Activated CD4-positive, CD25-positive, alpha-beta regulatory T cell (primary cell): Measurements from ENCODE around the gene MYOM3.
"Not testable (repeated sequence)": the region's sequence is repeated elsewhere in the genome, so short reads cannot be mapped to it uniquely, and the experiment has no call there.

Experiments used
- DNase-seq, 4 experiments: peaks; one replicate each; lab custom pipeline; 2025; lab: John Stamatoyannopoulos, UW

MYOM3 gene

GRCh38 chr1:24071941-24072340 is 40.0 kb downstream of the MYOM3 start:
- no peak for DNase-seq

DNA sequence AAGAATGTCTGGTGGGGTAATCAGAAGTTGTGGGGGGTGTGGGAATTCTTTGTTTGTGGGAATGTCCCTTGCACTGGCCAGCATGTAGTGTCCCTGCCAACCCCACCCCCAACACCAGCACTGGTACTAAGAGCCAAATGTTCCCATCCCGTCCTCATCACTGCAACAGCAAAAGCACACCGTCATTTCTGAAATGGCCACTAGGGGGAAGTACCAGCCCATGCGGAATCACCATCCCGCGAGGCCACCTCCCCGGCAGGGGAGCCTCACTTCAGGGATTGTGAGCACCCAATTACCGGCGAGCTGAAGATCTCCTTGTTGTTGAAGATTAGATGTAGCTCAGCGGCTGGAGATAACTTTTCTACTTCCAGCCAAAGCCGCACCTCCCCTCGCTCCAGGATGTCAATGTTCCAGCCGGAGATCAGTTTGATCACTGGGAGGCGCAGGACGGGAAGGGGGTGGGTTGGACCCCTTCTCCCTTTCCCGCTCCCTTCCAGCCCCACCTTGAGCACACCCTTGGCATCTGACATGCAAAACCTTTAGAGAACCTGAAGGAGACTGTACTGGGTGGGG is 41.0 kb downstream of the MYOM3 start:
- DNase-seq, result peak; percentile 39 to 56 (median 50)

DNA sequence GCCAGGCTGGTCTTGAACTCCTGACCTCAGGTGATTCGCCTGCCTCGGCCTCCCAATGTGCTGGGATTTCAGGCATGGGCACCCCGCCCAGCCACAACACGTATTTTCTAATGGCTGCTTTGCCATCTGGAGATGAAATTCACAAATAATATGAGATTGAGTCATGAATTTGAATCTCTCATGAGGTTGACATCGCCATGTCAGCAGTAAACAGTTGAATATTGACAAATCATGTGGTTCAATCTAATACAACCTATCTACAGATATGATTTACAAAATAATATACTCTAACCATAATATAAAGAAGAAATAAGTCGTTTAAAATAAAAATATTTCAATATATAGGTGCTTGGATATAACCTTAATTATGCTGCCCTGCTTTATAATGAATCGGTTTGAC is 42.1 kb downstream of the MYOM3 start:
- no peak for DNase-seq

DNA sequence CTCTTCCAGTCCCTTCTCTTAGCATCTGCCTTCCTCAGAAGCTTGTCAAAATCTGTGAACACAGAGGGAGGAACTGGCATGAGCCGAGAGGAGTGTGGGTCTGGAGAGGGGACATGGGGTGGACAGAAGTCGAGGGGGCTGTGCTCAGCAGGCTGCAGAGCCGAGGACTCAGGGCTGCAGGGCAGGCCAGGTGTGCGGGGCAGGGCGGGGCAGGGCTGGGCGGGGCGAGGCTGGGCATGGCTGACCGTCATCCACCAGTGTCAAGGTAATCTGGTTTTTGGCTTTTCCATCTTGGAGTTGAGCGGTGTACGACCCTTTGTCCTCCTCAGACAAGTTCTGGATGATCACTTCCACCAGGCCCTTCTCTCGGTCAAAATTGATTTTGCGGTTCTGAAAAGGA is 44.0 kb downstream of the MYOM3 start:
- no peak for DNase-seq

GRCh38 chr1:24065304-24065703 is 46.6 kb downstream of the MYOM3 start:
- DNase-seq, result no peak

DNA sequence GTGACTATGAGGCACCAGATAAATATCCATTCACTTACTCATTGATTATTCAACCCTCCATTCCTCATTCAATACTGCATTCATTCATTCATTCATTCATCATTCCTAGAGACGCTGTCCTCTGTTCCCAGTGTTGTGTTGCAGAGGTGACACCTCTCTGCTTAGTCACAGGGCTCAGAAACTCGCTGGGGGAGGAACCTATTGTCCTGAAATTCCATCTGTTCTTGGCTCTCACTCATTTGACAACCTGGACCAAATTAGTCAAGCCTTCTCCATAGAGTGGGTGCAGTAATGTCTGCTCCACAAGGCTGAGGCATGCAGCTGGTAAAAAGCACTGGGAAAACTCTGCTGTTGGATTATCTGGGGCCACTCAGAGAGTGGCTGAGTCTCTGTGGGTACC is 49.7 kb downstream of the MYOM3 start:
- DNase-seq, result no peak

DNA sequence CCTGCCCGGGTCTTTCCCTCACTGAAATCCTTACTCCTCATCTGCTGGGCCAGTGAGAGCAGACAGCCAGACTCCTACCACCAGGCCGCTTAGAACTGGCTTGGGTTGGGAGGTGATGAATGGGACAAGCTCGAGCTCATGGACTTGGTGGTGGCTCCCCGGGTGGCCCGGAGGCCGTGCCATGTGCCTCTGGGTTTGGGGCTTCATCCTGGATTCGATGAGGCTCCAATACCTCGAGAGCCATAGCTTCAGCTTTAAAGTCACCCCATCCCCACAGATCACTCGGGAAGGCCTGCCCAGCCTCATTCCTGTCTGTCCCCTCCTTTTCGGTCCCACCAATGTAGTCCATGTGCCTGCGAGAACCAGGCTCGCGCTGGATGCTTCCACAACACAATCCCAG is 51.5 kb downstream of the MYOM3 start:
- DNase-seq, result no peak

GRCh38 chr1:24058671-24059455 is 53.1 kb downstream of the MYOM3 start:
- DNase-seq, result no peak

GRCh38 chr1:24057171-24057570 is 54.8 kb downstream of the MYOM3 start:
- DNase-seq, result no peak

GRCh38 chr1:24055681-24056080 is 56.3 kb downstream of the MYOM3 start:
- DNase-seq, result no peak

GRCh38 chr1:24052220-24052619 is 59.7 kb downstream of the MYOM3 start:
- no peak for DNase-seq

DNA sequence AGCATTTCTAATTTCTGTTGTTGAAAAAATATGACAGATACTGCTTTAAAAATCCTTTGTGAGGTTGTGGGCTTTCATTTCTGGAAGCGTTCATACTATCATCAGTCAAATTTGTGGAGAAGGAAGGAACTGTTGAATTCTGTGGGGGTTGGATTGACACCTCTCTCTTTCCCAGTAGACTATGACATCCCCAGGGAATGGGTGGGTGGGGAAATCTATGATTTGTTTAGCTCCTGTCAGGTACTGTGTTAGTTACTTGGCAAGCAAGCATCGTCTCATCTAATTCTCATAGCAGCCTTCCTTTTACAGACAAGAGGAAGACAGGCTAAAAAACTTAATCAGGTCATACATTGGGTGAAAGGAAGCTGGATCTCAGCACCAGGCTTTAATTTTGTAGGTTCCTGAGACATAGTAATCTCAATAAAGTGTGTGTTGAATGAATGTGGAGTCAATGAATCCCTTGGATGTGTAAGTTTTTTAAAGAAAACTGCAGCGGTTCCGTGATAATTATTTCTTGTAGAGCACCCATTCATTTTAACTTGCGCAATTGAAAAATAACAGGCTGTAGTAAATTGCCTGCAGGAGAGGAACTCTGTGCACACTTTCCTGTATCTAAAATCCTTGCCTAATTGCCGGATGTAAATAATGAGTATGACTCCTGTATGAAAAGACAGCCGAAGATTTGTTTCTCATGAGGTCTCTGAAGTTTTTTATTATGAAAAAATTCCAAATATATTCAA is 60.6 kb downstream of the MYOM3 start:
- DNase-seq, result no peak

DNA sequence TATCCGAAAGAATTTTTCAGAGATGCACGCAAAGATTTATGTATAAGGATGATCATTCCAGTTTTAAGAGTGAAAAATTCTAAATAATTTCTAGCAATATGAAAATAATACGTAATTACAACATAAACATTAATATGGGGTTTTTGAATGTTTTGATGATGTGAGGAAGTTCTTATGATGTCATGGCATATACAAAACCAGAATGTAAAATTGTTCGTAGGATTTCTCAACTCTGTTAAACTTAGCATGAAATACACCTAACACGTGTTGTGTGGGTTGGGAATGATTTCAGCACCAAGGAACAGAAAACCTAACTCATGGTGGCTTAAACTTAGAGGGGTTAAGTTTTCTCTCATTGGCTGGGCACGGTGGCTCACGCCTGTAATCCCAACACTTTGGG is 62.2 kb downstream of the MYOM3 start:
- DNase-seq, result no peak

DNA sequence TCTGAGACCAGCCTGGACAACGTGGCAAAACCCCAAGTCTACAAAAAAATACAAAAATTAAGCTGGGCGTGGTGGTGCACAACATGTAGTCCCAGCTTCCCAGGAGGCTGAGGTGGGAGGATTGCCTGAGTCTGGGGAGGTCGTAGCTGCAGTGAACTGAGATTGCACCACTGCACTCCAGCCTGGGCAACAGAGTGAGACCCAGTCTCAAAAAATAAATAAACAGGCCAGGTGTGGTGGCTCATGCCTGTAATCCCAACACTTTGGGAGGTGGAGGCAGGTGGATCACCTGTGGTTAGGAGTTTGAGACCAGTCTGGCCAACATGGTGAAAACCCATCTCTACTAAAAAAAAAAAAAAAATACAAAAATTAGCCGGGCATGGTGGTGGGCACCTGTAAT is 63.0 kb downstream of the MYOM3 start:
- DNase-seq, result not testable (repeated sequence)

DNA sequence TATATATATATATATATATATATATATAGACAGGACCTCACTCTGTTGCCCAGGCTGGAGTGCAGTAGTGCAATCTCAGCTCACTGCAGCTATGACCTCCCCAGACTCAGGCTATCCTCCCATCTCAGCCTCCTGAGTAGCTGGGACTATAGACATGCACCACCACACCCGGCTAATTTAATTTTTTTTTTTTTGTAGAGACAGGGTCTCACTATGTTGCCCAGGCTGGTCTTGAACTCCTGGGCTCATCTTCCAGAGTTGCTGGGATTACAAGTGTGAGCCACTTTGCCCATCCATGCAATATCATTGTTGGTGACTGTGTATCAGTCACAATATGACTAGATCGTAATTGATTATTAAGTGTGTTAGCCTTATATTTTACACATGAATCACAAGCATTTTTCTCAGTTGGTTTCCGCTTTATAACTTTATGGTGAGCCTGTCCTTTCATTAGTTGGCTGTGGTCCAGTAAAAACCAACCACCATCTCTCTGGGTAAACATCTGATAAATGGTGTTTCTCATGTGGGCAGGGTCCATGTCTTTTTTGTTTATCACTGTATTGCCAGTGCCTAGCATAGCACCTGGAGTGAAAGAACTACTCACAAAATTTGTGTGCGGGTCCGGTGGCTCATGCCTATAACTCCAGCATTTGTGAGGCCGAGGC is 63.6 kb downstream of the MYOM3 start:
- DNase-seq, result no peak

DNA sequence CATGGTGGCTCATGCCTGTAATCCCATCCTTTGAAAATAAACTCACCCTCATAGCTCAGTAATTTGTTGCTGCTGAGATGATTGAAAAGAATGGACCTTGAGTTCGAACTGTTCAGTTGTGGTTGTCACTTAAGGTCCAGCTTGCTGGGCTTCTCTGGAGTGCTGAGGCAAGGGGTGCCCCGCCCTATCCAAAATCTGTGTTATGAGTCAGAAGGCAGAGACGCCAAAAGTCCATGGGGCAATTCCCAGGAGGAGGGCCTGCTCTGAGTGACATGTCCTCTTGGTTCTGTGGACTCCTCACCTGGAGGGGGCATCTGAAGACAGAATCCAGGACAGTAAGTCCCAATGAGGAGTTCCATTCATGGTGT is 64.8 kb downstream of the MYOM3 start:
- no peak for DNase-seq

DNA sequence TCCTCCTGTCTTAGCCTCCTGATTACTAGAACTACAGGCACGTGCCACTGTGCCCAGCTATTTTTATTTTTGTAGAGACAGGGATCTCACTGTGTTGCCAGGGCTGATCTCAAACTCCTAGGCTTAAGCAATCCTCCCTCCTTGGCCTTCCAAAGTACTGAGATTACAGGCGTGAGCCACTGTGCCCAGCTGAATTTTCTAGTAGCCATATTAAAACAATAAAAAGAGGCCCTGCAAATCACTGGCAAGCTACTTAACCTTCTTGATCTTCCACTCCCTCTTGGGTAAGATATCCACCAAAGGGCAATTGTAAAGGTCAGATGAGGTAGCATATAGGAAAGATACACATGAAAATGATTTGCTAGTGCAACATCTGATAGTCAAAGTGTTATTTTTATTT is 66.2 kb downstream of the MYOM3 start:
- DNase-seq, result no peak

GRCh38 chr1:24044672-24045071 is 67.3 kb downstream of the MYOM3 start:
- DNase-seq, result not testable (repeated sequence)

DNA sequence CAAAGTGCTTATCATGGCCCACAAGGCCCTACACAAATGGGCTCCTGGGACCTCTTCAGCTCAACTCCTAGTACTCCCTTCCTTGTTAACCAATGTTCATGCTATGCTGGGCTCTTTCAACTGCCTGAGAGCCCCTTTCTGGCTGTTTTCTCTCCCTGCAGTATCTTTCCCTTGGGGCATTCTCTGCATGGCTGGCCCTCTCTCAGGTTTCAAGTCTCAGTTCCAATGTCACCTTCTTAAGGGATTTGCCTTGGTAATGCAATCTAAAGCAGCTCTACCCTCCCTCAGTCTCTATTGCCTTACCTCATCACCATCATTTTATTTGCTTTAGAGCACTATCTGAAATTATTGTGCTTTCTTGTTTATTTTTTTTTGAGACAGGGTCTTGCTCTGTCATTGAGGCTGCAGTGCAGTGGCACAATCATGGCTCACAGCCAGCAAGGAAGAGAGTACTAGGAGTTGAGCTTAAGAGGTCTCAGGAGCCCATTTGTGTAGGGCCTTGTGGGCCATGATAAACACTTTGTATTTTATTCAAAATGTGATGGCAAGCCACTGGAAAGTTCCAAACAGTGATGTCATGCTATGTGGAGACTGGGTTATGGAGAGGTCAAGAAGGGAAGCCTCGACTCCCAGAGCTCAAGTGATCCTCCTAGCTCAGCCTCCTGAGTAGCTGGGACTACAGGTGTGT is 68.4 kb downstream of the MYOM3 start:
- no peak for DNase-seq

GRCh38 chr1:24042315-24042714 is 69.6 kb downstream of the MYOM3 start:
- no peak for DNase-seq

DNA sequence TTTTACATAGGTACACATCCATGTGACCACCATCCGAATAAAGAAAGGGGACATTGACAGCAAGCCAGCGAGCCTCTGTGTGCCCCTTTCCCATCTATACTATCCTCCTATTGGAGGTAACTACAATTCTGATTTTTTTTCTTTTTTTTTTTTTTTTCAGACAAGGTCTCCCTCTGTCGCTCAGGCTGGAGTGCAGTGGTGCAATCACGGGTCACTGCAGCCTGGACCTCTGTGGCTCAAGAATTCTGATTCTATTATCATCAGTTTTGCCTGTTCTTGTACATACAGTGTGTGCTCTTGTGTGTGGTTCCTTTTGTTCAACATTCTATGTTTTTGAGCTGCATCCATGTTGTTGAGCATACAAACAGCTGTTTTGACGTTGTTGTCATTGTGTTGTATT is 75.8 kb downstream of the MYOM3 start:
- no peak for DNase-seq

DNA sequence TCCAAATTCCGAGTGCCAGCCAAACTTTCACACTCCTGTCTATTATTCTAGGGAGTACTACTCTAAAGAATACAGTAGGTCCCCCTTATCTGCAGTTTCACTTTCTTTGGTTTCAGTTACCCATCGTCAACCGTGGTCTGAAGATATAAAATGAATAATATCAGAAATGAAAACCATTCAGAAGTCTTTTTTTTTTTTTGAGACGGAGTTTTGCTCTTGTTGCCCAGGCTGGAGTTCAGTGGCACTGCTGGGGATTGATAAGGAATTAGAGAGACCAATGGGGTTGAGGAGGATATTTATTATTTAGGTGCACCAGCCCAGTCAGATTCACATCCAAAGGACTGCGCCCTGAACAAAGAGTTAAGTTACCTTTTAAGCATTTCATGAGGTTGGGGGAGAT is 79.0 kb downstream of the MYOM3 start:
- DNase-seq, result no peak
